Coronary artery (tissue), 2 donors: Measurements from ENCODE around the gene APPBP2.

Experiments used
- DNase-seq: peaks from one replicate; pipeline ENCODE4 v3.0.0-alpha.2; 2017; ENCODE audit warnings: low spot score
- H3K27ac ChIP-seq, 2 donors: fragments of 200-600 bp; sonication (generic); one replicate each; pipeline ENCODE4 v1.5.1; 2016 to 2019
- H3K4me3 ChIP-seq: fragments of 200-600 bp; sonication (generic); 2 replicates; pipeline ENCODE4 v1.5.1; 2016; ENCODE audit warnings: mild to moderate bottlenecking, moderate library complexity
- CTCF ChIP-seq: fragments of 200-600 bp; sonication (generic); IDR thresholded peaks from one replicate; pipeline ENCODE4 v1.5.1; 2019; ENCODE audit warnings: antibody characterized with exemption

APPBP2 gene

DNA sequence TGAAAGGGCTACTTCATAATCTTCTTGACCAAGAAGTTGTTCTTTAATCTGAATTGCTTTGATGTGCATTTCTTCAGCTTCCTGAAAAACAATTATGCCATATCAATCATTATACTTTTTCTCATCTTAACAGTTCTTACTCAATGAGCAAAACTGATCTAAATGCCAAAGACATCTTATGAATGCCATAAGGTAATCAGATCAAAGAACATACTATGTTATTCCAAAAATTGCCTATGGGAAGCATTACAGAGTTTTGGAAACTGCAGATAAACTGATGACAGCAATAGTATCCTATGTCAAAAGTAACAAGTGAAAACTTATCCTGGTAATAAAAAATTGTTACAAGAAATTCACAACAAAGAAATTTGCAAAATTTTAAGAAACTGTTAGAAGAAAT lies 74.1 kb downstream of the APPBP2 start:
- TF ChIP-seq CTCF: no peak
- Histone ChIP-seq H3K27ac (no peak overlapping the region), H3K4me3 (no peak overlapping the region)

DNA sequence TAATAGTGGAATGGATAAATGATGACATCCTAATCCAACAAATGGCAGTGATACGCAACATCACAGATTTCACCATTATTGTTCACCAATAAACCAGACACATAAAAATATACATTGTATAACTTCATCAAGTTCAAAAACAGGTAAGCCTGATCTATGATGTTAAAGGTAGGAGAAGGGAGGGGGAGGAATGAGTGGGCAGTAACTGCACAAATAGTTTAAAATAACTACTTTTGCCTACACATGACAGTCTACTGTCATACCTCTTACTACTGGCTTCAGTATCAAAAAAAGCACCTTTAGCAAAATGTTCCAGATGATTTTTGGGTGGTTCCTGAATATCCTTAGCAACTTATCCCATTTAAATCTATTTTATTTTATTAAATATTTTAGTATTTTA lies 75.0 kb downstream of the APPBP2 start:
- DNase-seq: no peak
- H3K27ac ChIP-seq: no peak overlapping the region
- H3K4me3 ChIP-seq: no peak overlapping the region
- TF ChIP-seq CTCF: no peak

More for the DNA sequence above, 74.1 kb downstream of the APPBP2 start:
- no peak for DNase-seq

GRCh38 chr17:60447375-60447774 lies 78.7 kb downstream of the APPBP2 start:
- no peak for TF ChIP-seq CTCF
- H3K27ac ChIP-seq: no peak overlapping the region
- DNase-seq: no peak
- no peak overlapping the region for H3K4me3 ChIP-seq

DNA sequence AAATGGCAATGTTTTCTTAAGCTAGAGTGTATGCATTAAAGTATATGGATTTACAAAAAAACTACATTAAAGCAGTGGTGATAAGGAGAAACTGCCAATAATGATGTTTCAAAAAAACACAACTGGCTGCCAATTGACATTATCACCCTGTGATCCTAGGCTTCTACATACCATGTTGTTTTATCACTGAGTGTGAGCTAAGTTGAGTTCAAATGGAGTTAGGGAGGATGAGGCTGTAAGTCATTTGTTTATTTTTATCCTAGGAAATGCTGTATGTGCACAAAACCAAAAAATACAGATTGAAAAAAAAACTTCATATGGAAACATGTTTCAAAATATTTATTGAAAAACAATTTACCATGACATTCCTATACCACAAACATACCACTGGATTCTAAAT lies 80.9 kb downstream of the APPBP2 start:
- no peak overlapping the region for H3K4me3 ChIP-seq
- no peak for TF ChIP-seq CTCF
- H3K27ac ChIP-seq: no peak overlapping the region
- DNase-seq: no peak

DNA sequence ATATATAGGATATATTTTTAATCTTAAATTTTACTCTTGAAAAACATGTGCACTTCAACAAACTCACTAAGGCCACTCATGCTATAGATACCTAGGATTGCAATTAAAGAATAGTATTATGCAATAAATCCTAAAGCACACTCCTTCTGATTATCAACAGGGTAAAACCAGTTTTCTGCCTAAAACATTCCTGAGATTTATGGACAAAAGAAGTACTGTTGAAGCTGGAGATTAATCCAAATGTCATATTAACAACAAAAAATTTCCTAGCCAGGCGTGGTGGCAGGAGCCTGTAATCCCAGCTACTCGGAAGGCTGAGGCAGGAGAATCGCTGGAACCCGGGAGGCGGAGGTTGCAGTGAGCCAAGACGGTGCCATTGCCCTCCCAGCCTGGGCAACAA lies 82.3 kb downstream of the APPBP2 start:
- no peak for TF ChIP-seq CTCF
- H3K4me3 ChIP-seq: no peak overlapping the region
- no peak for DNase-seq

DNA sequence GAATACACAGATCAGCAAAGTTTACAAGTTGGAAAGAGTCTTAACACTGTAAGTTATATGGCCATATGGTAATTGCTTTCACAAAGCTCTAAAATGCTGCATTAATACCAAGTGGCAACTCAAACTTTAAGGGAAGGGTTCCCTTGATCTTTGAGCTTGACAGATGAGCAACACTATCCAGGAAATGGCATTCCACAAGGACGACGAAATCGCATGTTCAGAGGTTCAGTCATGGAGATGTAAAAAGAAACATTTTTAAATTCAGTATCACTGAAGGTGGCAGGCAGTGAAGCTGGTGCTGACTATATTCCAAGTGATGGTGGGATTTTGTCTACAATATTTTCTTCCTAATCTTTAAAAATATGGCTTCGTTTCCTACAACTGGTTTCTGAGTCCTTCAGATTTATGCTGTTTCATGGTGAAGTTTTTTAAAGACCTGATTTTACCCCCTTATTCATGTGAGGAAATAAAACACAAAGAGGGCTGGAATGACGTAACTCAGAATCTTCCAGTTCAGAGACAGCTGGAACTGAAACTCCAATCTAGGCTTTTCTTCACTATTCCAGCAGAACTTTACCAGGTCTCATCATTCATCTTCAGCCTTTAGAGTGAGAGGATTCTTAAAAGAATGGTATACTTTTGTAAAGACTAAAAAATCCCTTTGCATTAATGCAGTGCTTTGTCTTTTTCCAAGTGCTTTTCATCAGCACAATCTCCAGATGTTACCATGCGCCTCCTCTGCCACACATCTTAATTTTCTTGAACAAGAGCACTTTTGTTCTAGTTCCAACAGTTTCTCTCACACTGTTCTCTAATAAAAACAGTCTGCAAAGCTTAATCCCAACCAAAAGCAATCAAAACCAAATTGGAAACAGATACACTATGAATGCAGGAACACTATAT lies 83.5 kb downstream of the APPBP2 start:
- no peak for DNase-seq
- TF ChIP-seq CTCF: no peak
- Histone ChIP-seq H3K27ac (no peak overlapping the region), H3K4me3 (no peak overlapping the region)

More for the DNA sequence above, 82.3 kb downstream of the APPBP2 start:
- no peak overlapping the region for H3K27ac ChIP-seq

GRCh38 chr17:60439501-60439900 lies 86.5 kb downstream of the APPBP2 start:
- no peak for DNase-seq
- H3K27ac ChIP-seq: no peak overlapping the region
- H3K4me3 ChIP-seq: no peak overlapping the region
- TF ChIP-seq CTCF: no peak
